SK-N-MC (cell line): Measurements from ENCODE around the gene MKRN2OS.

Experiments
- EZH2 ChIP-seq: fragments of 200-600 bp; sonication (generic); IDR thresholded peaks from one replicate; pipeline ENCODE4 v1.6.1; 2017; ENCODE audit warnings: antibody characterized with exemption
- FOXP2 ChIP-seq: optimal IDR thresholded peaks from 2 replicates; pipeline ENCODE3; 2011; ENCODE audit warnings: mild to moderate bottlenecking, moderate library complexity; ENCODE audit not compliant: insufficient read depth; ENCODE audit errors: extremely low read length, control extremely low read depth

GRCh38 chr3:12527757-12528143 is 17.5 kb downstream of the MKRN2OS start:
- TF ChIP-seq EZH2 (no peak), FOXP2 (no peak)
